NCI-H526 treated with DMSO at 0.1 percent for 48 hours (cell line): ENCODE measurements around the gene MPPED2.

Experiments used
- DNase-seq: peaks from one replicate; lab custom pipeline; 2025; lab: John Stamatoyannopoulos, UW

The MPPED2 gene

GRCh38 chr11:30533445-30533947 lies 52.7 kb downstream of the MPPED2 start:
- no peak for DNase-seq

GRCh38 chr11:30527566-30527965 lies 58.6 kb downstream of the MPPED2 start:
- DNase-seq: no peak

DNA sequence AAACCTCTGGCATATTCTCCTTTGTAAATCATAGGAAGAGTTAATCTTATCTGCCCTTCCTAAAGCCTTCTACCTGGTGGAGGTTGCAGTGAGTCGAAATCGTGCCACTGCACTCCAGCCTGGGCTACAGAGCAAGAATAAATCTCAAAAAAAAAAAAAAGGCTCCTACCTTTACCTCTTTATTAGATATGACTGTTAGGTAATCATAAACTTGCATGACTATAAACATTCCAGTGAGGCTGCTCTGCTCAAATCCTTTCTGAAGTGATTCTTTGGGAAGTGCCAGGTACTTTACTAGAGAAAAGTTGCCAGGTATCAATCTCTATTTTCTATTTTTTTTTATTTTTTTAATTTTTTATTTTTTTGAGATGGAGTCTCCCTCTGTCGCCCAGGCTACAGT lies 59.6 kb downstream of the MPPED2 start:
- DNase-seq: no peak

GRCh38 chr11:30522536-30523243 lies 63.5 kb downstream of the MPPED2 start:
- DNase-seq: no peak

- DNase-seq: no peak
Observed at GRCh38 chr11:30521297-30522071, 64.7 kb downstream of the MPPED2 start.

GRCh38 chr11:30513087-30513486 lies 73.1 kb downstream of the MPPED2 start:
- DNase-seq: no peak

DNA sequence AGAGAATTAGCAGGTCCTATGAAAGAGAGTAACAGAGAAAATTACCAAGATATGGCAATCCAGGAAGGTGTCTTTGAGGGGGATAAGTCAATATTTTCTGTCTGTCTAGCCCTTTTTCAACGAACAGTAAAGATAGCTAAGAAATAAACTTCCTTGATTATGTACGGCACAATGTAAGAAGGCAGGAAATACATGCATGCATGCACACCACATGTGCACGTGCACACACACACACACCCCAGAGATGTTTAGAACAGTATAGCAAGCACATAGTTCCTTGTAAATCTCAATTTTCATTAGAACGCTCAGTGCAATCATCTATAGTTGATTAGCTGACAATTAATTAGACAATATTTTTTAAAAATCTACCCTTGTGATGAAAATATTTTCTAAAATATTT lies 74.7 kb downstream of the MPPED2 start:
- DNase-seq: no peak

DNA sequence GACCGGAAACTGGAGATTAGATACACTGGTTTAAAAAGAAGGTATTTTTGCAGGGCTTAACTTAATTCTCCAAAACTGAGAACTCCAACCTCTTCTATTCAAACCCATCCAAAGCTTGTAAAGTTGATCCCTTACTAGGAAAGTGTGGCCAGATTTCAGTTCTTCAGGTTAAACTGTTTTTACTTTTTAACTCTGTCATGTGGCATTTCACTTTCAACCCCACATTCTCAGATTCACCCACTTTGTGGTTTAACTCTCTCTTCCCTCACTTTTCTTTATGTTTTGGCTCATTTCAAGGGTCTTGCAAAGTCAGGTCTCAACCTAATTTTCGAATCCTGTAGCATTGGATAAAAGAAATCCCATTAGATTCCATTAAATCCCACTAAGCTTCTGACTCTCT lies 75.4 kb downstream of the MPPED2 start:
- DNase-seq: no peak

DNA sequence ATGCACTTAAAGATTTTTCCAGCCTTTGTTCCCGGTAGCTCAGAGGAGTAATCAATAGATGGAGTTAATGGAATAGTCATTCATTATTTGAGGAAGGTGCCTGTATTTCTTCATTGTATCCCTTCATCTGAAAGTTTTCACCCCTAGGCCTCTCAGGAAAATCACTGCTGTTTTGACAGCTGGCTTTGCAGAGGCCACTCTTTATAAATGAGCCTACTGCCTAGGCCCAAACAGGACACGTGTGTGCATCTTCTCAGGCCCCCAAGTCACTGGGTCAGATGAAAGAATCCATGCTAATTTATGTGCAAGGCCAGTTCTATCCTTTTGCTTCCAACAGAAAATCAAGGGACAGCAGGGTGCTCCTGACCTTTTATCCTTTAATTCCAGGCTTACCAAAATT lies 76.8 kb downstream of the MPPED2 start:
- no peak for DNase-seq

- DNase-seq: no peak
Observed at GRCh38 chr11:30508594-30508993, 77.6 kb downstream of the MPPED2 start.

GRCh38 chr11:30505603-30506002 lies 80.5 kb downstream of the MPPED2 start:
- no peak for DNase-seq

- DNase-seq: peak; percentile 9
Observed at GRCh38 chr11:30504468-30504867, 81.7 kb downstream of the MPPED2 start.

- DNase-seq: no peak
Observed at GRCh38 chr11:30503156-30503555, 83.0 kb downstream of the MPPED2 start.

GRCh38 chr11:30502305-30502704 lies 83.8 kb downstream of the MPPED2 start:
- no peak for DNase-seq

DNA sequence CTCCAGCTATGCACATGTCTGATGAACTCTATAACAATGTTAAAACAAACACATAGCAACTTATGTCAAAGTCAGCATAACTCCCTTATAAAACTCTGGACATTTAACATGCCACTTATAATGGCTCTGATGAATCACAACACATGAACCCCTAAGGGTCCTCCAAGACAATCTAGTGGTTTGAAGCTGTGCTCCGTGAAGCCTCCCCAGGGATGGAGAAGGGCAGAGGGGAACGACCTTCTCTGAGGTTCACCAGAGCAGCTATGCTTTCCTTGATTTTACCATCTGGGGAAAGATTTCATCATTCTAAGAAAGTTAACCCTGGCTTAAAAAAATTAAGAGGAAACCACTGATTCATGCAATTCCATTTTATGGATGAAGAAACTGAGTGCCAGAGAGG lies 84.4 kb downstream of the MPPED2 start:
- no peak for DNase-seq

DNA sequence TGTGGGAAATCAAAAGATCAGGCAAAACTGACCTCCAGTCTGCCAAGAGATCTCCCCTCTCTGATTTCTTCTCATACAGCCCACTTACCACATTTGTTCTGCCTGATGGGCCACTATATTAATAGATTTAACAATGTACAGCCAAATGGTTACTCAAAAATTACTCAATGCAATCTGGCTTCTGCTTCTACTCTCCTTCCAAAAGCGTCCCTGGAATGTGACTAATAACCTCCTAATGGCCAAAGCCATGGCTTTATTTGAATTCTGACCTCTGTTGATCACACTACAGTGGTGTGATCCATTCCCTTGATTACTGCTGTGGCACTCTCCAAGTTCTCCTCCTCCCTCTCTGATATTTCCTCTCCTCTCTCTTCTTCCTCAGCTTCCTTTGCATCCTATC lies 86.2 kb downstream of the MPPED2 start:
- DNase-seq: no peak

- no peak for DNase-seq
Observed at GRCh38 chr11:30497600-30497999, 88.6 kb downstream of the MPPED2 start.

DNA sequence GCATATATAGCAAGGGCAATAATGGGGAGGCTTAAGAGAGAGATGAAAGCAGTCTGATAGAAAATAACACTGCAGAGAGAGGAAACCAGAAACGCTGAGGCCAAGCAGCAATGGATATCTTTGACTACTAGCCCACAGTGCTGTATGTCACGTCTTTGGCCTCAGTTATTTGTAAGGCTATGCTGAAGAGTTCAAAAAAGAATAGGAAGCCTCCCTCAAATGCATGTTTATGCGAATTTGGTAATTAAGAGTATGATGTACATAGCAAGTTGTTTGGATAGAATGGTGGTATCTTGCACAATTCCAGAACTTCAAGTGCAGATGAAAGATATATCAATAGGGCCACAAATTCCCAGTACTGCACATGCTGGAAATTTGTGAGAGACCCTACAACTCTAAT lies 89.2 kb downstream of the MPPED2 start:
- DNase-seq: no peak

GRCh38 chr11:30495437-30495836 lies 90.7 kb downstream of the MPPED2 start:
- DNase-seq: no peak

GRCh38 chr11:30489511-30489910 lies 96.6 kb downstream of the MPPED2 start:
- no peak for DNase-seq

DNA sequence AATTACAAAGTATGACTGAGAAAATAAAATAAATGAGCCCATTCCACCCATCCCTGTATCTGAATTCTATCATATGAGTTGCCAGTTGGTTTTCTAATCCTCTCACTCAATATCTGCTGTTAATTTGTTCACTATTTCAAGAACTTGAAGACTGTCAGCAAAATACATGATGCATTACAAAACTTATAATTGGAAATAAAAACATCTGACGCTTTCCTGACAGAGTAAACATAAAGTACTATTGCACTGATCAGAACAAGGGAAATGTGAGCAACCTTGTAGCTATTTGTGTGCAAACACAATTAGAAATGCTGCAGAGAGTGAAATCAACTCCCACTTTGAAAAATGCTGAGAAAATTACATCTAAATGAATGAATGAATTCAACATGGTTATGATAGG lies 97.1 kb downstream of the MPPED2 start:
- no peak for DNase-seq

- DNase-seq: peak; percentile 96
Observed at GRCh38 chr11:30488304-30488998, 97.7 kb downstream of the MPPED2 start.
